Stimulated activated memory B cell treated with anti-CD40 and anti-IgM and Interleukin-4, amounts not matched to agents 10 μg/mL and 1 μg/mL and 100 μg/mL, for 72 hours (primary cell): Measurements from ENCODE around the gene NPHP4.
A peak's percentile ranks its signal among the peaks of the same experiment; 100 is the strongest.
"Not testable (repeated sequence)": the region's sequence is repeated elsewhere in the genome, so short reads cannot be mapped to it uniquely, and the experiment has no call there.

Experiments used
- ATAC-seq: fragments of 150-1000 bp; cut with Tn5 transposase; 2 replicates; pipeline ENCODE4 v1.10.0; 2021
- H3K27ac Mint-ChIP-seq: one replicate; pipeline ENCODE4 v1.8.0; 2022; ENCODE audit warnings: mild to moderate bottlenecking, mixed read lengths
- H3K27me3 Mint-ChIP-seq: one replicate; pipeline ENCODE4 v1.8.0; 2022; ENCODE audit warnings: mixed read lengths
- H3K36me3 Mint-ChIP-seq: one replicate; pipeline ENCODE4 v1.8.0; 2022; ENCODE audit warnings: mixed read lengths
- H3K4me1 Mint-ChIP-seq: one replicate; pipeline ENCODE4 v1.8.0; 2022; ENCODE audit warnings: mixed read lengths
- H3K4me3 Mint-ChIP-seq: one replicate; pipeline ENCODE4 v1.8.0; 2022; ENCODE audit warnings: mild to moderate bottlenecking, moderate library complexity, mixed read lengths
- H3K9me3 Mint-ChIP-seq: one replicate; pipeline ENCODE4 v1.8.0; 2022; ENCODE audit warnings: mixed read lengths

NPHP4 gene

GRCh38 chr1:6028042-6028850 is 36.0 kb upstream of the NPHP4 start:
- H3K36me3 Mint-ChIP-seq, result peaks cover 27% of the 10 kb centered on the region
- H3K27me3 Mint-ChIP-seq, result no peaks in the 10 kb centered on the region
- H3K4me1 Mint-ChIP-seq, result peaks cover 76% of the 10 kb centered on the region
- ATAC-seq, result peak; percentile 70
- H3K9me3 Mint-ChIP-seq, result no peaks in the 10 kb centered on the region
- H3K27ac Mint-ChIP-seq, result peak overlapping the region; percentile 96
- H3K4me3 Mint-ChIP-seq, result peak overlapping the region; percentile 89

- no peak for ATAC-seq
- no peaks in the 10 kb centered on the region for H3K27me3 Mint-ChIP-seq
- peak overlapping the region; percentile 96 for H3K27ac Mint-ChIP-seq
- peaks cover 24% of the 10 kb centered on the region for H3K36me3 Mint-ChIP-seq
- peak overlapping the region; percentile 89 for H3K4me3 Mint-ChIP-seq
- H3K9me3 Mint-ChIP-seq, result no peaks in the 10 kb centered on the region
- H3K4me1 Mint-ChIP-seq, result peaks cover 69% of the 10 kb centered on the region
Measured at GRCh38 chr1:6027591-6027990, 35.4 kb upstream of the NPHP4 start.

- Mint-ChIP-seq H3K27me3 (no peaks in the 10 kb centered on the region), H3K9me3 (peaks cover 8% of the 10 kb centered on the region), H3K4me1 (peaks cover 61% of the 10 kb centered on the region), H3K27ac (peak overlapping the region; percentile 96), H3K36me3 (peaks cover 16% of the 10 kb centered on the region), H3K4me3 (peak overlapping the region; percentile 89)
- peak; percentile 94 for ATAC-seq
Measured at GRCh38 chr1:6026095-6026809, 34.0 kb upstream of the NPHP4 start.

GRCh38 chr1:6025269-6026094 is 33.3 kb upstream of the NPHP4 start:
- Mint-ChIP-seq H3K4me3 (peak overlapping the region; percentile 89), H3K27me3 (no peaks in the 10 kb centered on the region), H3K9me3 (peaks cover 8% of the 10 kb centered on the region), H3K27ac (peak overlapping the region; percentile 96), H3K36me3 (peaks cover 9% of the 10 kb centered on the region), H3K4me1 (peaks cover 54% of the 10 kb centered on the region)
- peak; percentile 1 for ATAC-seq

- H3K27me3 Mint-ChIP-seq, result no peaks in the 10 kb centered on the region
- peaks cover 46% of the 10 kb centered on the region for H3K4me1 Mint-ChIP-seq
- peaks cover 8% of the 10 kb centered on the region for H3K9me3 Mint-ChIP-seq
- H3K27ac Mint-ChIP-seq, result peak overlapping the region; percentile 96
- peak overlapping the region; percentile 44 for H3K4me3 Mint-ChIP-seq
- H3K36me3 Mint-ChIP-seq, result peaks cover 5% of the 10 kb centered on the region
- no peak for ATAC-seq
Measured at GRCh38 chr1:6024376-6024775, 32.2 kb upstream of the NPHP4 start.

- Mint-ChIP-seq H3K36me3 (peaks cover under 1% of the 10 kb centered on the region), H3K9me3 (peaks cover 8% of the 10 kb centered on the region), H3K4me3 (no peak overlapping the region), H3K4me1 (peaks cover 41% of the 10 kb centered on the region), H3K27me3 (no peaks in the 10 kb centered on the region), H3K27ac (no peak overlapping the region)
- no peak for ATAC-seq
Measured at GRCh38 chr1:6023346-6023745, 31.1 kb upstream of the NPHP4 start.

- no peak overlapping the region for H3K27ac Mint-ChIP-seq
- H3K4me3 Mint-ChIP-seq, result no peak overlapping the region
- no peaks in the 10 kb centered on the region for H3K27me3 Mint-ChIP-seq
- H3K36me3 Mint-ChIP-seq, result no peaks in the 10 kb centered on the region
- peaks cover 8% of the 10 kb centered on the region for H3K9me3 Mint-ChIP-seq
- ATAC-seq, result no peak
- H3K4me1 Mint-ChIP-seq, result peaks cover 30% of the 10 kb centered on the region
Measured at GRCh38 chr1:6022193-6022592, 30.0 kb upstream of the NPHP4 start.

GRCh38 chr1:6019166-6019845 is 27.1 kb upstream of the NPHP4 start:
- H3K9me3 Mint-ChIP-seq, result peaks cover 8% of the 10 kb centered on the region
- H3K27me3 Mint-ChIP-seq, result no peaks in the 10 kb centered on the region
- no peak overlapping the region for H3K27ac Mint-ChIP-seq
- H3K4me3 Mint-ChIP-seq, result no peak overlapping the region
- no peaks in the 10 kb centered on the region for H3K36me3 Mint-ChIP-seq
- H3K4me1 Mint-ChIP-seq, result peaks cover 6% of the 10 kb centered on the region
- no peak for ATAC-seq

- not testable (repeated sequence) for H3K4me3 Mint-ChIP-seq, ATAC-seq, H3K9me3 Mint-ChIP-seq, H3K27ac Mint-ChIP-seq, H3K36me3 Mint-ChIP-seq, H3K27me3 Mint-ChIP-seq
- peaks cover 13% of the 10 kb centered on the region for H3K4me1 Mint-ChIP-seq
Measured at GRCh38 chr1:6017654-6018053, 25.4 kb upstream of the NPHP4 start.

- Mint-ChIP-seq H3K4me3 (no peak overlapping the region), H3K36me3 (peaks cover 5% of the 10 kb centered on the region), H3K4me1 (peaks cover 22% of the 10 kb centered on the region), H3K27ac (no peak overlapping the region), H3K9me3 (peaks cover 3% of the 10 kb centered on the region), H3K27me3 (no peaks in the 10 kb centered on the region)
- no peak for ATAC-seq
Measured at GRCh38 chr1:6016191-6016865, 24.1 kb upstream of the NPHP4 start.

- peaks cover 12% of the 10 kb centered on the region for H3K36me3 Mint-ChIP-seq
- peaks cover 3% of the 10 kb centered on the region for H3K9me3 Mint-ChIP-seq
- H3K4me1 Mint-ChIP-seq, result peaks cover 30% of the 10 kb centered on the region
- no peak for ATAC-seq
- H3K4me3 Mint-ChIP-seq, result no peak overlapping the region
- H3K27ac Mint-ChIP-seq, result no peak overlapping the region
- no peaks in the 10 kb centered on the region for H3K27me3 Mint-ChIP-seq
Measured at GRCh38 chr1:6014130-6014999, 22.1 kb upstream of the NPHP4 start.

GRCh38 chr1:6013491-6013890 is 21.3 kb upstream of the NPHP4 start:
- no peak for ATAC-seq
- peaks cover 3% of the 10 kb centered on the region for H3K9me3 Mint-ChIP-seq
- H3K36me3 Mint-ChIP-seq, result peaks cover 12% of the 10 kb centered on the region
- peaks cover 30% of the 10 kb centered on the region for H3K4me1 Mint-ChIP-seq
- H3K27ac Mint-ChIP-seq, result peak overlapping the region; percentile 69
- H3K27me3 Mint-ChIP-seq, result no peaks in the 10 kb centered on the region
- no peak overlapping the region for H3K4me3 Mint-ChIP-seq

GRCh38 chr1:6012529-6013318 is 20.5 kb upstream of the NPHP4 start:
- ATAC-seq, result peak; percentile 57
- Mint-ChIP-seq H3K4me3 (no peak overlapping the region), H3K27me3 (no peaks in the 10 kb centered on the region), H3K27ac (peak overlapping the region; percentile 69), H3K4me1 (peaks cover 30% of the 10 kb centered on the region), H3K36me3 (peaks cover 12% of the 10 kb centered on the region), H3K9me3 (peaks cover 3% of the 10 kb centered on the region)
